H1 (cell line): Measurements from ENCODE around the gene VAV2. TPM values are rescaled to one million over a fixed set of nuclear protein-coding genes. Genes with fewer than 3 reads are reported as not detected.

Experiments used
- CTCF ChIA-PET: fragments of 300-600 bp; sonication (Branson Sonifier 250); formaldehyde crosslinking; loops from one replicate; lab custom pipeline; 2021; ENCODE audit not compliant: partially characterized antibody; lab: Charles Lee
- POLR2A ChIA-PET: fragments of 300-600 bp; sonication (Branson Sonifier 250); formaldehyde crosslinking; loops from one replicate; lab custom pipeline; 2021; ENCODE audit warnings: inconsistent platforms; ENCODE audit not compliant: partially characterized antibody; lab: Charles Lee
- DNase-seq, 2 experiments: peaks; one replicate each; pipeline versions ENCODE4 v3.0.0 to v3.0.0-alpha.2; 2010 to 2022; ENCODE audit warnings: low spot score in 2 of 2, low read depth in 1 of 2, mixed read lengths in 1 of 2
- FAIRE-seq: peaks from 2 replicates; lab custom pipeline; 2011; peaks lifted over from hg19 to GRCh38; lab: Jason Lieb, UNC
- H2AFZ ChIP-seq: 2 replicates; pipeline ENCODE4 v1.8.1; 2012; ENCODE audit warnings: low read length, inconsistent platforms
- H2AK5ac ChIP-seq: 2 replicates; pipeline ENCODE4 v1.6.1; 2013; ENCODE audit warnings: low read depth, low read length
- H2BK120ac ChIP-seq: replicated peaks from 2 replicates; pipeline ENCODE3; 2013; ENCODE audit warnings: low read depth, low read length, inconsistent platforms
- H2BK12ac ChIP-seq: 2 replicates; pipeline ENCODE4 v1.6.1; 2013; ENCODE audit warnings: low read depth, low read length
- H2BK15ac ChIP-seq: 2 replicates; pipeline ENCODE4 v1.6.1; 2013; ENCODE audit warnings: low read length
- H2BK20ac ChIP-seq: 2 replicates; pipeline ENCODE4 v1.6.1; 2013; ENCODE audit warnings: low read length
- H2BK5ac ChIP-seq: 2 replicates; pipeline ENCODE4 v1.6.1; 2013; ENCODE audit warnings: low read depth, low read length
- H3K14ac ChIP-seq: 2 replicates; pipeline ENCODE4 v1.6.1; 2013; ENCODE audit warnings: inconsistent platforms; ENCODE audit not compliant: insufficient read length
- H3K18ac ChIP-seq: 2 replicates; pipeline ENCODE4 v1.6.1; 2013; ENCODE audit warnings: low read length; ENCODE audit errors: extremely low read depth
- H3K23ac ChIP-seq: 2 replicates; pipeline ENCODE4 v1.6.1; 2013; ENCODE audit warnings: inconsistent platforms; ENCODE audit not compliant: insufficient read length
- H3K23me2 ChIP-seq: 2 replicates; pipeline ENCODE4 v1.6.1; 2013; ENCODE audit warnings: low read depth, low read length
- H3K27ac ChIP-seq: 2 replicates; pipeline ENCODE4 v1.6.1; 2011; ENCODE audit warnings: low read depth, low read length, inconsistent platforms
- H3K27me3 ChIP-seq, 4 experiments: replicated peaks in 1 of 4; 1 replicate in 1 of 4; 2 replicates in 3 of 4; pipeline versions ENCODE4 v1.6.1 to v1.8.1; 2011 to 2013; ENCODE audit warnings: low read length in 3 of 4, mild to moderate bottlenecking in 3 of 4, inconsistent platforms in 2 of 4, mixed read lengths in 2 of 4, moderate library complexity in 1 of 4; ENCODE audit not compliant: control insufficient read depth in 3 of 4, insufficient read depth in 3 of 4; ENCODE audit errors: extremely low read depth in 1 of 4
- H3K36me3 ChIP-seq, 4 experiments: 2 replicates each; pipeline versions ENCODE4 v1.6.1 to v1.8.1; 2011 to 2013; ENCODE audit warnings: mild to moderate bottlenecking in 4 of 4, low read length in 3 of 4, moderate library complexity in 2 of 4, control low read depth in 1 of 4, inconsistent platforms in 1 of 4; ENCODE audit not compliant: insufficient read depth in 4 of 4, control insufficient read depth in 2 of 4
- H3K4ac ChIP-seq: replicated peaks from 2 replicates; pipeline ENCODE3; 2013; ENCODE audit warnings: low read length, low read depth, mixed read lengths, inconsistent platforms; ENCODE audit not compliant: insufficient read length
- H3K4me1 ChIP-seq, 4 experiments: replicated peaks in 1 of 4; 1 replicate in 1 of 4; 2 replicates in 3 of 4; pipeline versions ENCODE4 v1.6.1 to v1.8.1; 2011 to 2013; ENCODE audit warnings: low read length in 3 of 4, inconsistent platforms in 2 of 4, mixed read lengths in 1 of 4; ENCODE audit not compliant: insufficient read depth in 4 of 4, control insufficient read depth in 3 of 4
- H3K4me2 ChIP-seq, 2 experiments: 2 replicates each; pipeline versions ENCODE4 v1.6.1 to v1.8.1; 2011 to 2013; ENCODE audit warnings: low read depth in 2 of 2, low read length in 2 of 2, control low read depth in 1 of 2, inconsistent platforms in 1 of 2, mild to moderate bottlenecking in 1 of 2; ENCODE audit not compliant: insufficient read depth in 1 of 2
- H3K4me3 ChIP-seq, 4 experiments: fragments of 200-600, 300-600 bp in 1 of 4; sonication (generic), shearing (Covaris generic), sonication (Bioruptor Twin) in 1 of 4; 2 replicates each; pipeline versions ENCODE4 v1.5.1 to v1.8.1; 2011 to 2016; ENCODE audit warnings: low read length in 4 of 4, low read depth in 3 of 4, control low read depth in 2 of 4, inconsistent platforms in 2 of 4, mild to moderate bottlenecking in 2 of 4, mixed read lengths in 1 of 4, moderate library complexity in 1 of 4; ENCODE audit not compliant: insufficient read depth in 2 of 4; ENCODE audit errors: extremely low read depth in 1 of 4
- H3K56ac ChIP-seq: replicated peaks from 2 replicates; pipeline ENCODE3; 2013; ENCODE audit warnings: low read depth, mild to moderate bottlenecking, mixed read lengths, low read length, inconsistent platforms; ENCODE audit not compliant: insufficient read length
- H3K79me1 ChIP-seq: 2 replicates; pipeline ENCODE4 v1.6.1; 2013; ENCODE audit warnings: low read depth, low read length, control low read depth
- H3K79me2 ChIP-seq, 2 experiments: 2 replicates each; pipeline versions ENCODE4 v1.6.1 to v1.8.1; 2012 to 2013; ENCODE audit warnings: low read length in 2 of 2, mild to moderate bottlenecking in 2 of 2, inconsistent platforms in 1 of 2; ENCODE audit not compliant: insufficient read depth in 2 of 2, control insufficient read depth in 1 of 2
- H3K9ac ChIP-seq, 4 experiments: replicated peaks in 1 of 4; 1 replicate in 1 of 4; 2 replicates in 3 of 4; pipeline versions ENCODE4 v1.6.1 to v1.8.1; 2011 to 2013; ENCODE audit warnings: low read depth in 3 of 4, low read length in 3 of 4, control low read depth in 2 of 4, mild to moderate bottlenecking in 2 of 4, moderate library complexity in 2 of 4, inconsistent platforms in 1 of 4; ENCODE audit errors: extremely low read depth in 1 of 4
- H3K9me3 ChIP-seq, 2 experiments: 2 replicates each; pipeline versions ENCODE4 v1.6.1 to v1.8.1; 2012 to 2013; ENCODE audit warnings: mild to moderate bottlenecking in 2 of 2, moderate library complexity in 2 of 2, control low read depth in 1 of 2, inconsistent platforms in 1 of 2, low read depth in 1 of 2, low read length in 1 of 2, mixed read lengths in 1 of 2; ENCODE audit not compliant: insufficient read depth in 2 of 2
- H4K20me1 ChIP-seq, 2 experiments: replicated peaks in 1 of 2; 2 replicates each; pipeline versions ENCODE3 to v1.8.1; 2011 to 2013; ENCODE audit warnings: inconsistent platforms in 2 of 2, low read length in 2 of 2, mild to moderate bottlenecking in 1 of 2; ENCODE audit not compliant: insufficient read depth in 2 of 2, control insufficient read depth in 1 of 2
- H4K5ac ChIP-seq: 2 replicates; pipeline ENCODE4 v1.6.1; 2013; ENCODE audit warnings: low read length, low read depth, mixed read lengths, inconsistent platforms; ENCODE audit not compliant: insufficient read length
- H4K8ac ChIP-seq: 2 replicates; pipeline ENCODE4 v1.8.0; 2013; ENCODE audit warnings: mild to moderate bottlenecking, moderate library complexity, low read length, inconsistent platforms; ENCODE audit not compliant: insufficient read depth; ENCODE audit errors: extremely low read depth
- H4K91ac ChIP-seq: replicated peaks from 2 replicates; pipeline ENCODE3; 2013; ENCODE audit warnings: low read length, mixed read lengths, inconsistent platforms; ENCODE audit not compliant: insufficient read length
- EGR1 ChIP-seq: IDR thresholded peaks from 2 replicates; pipeline ENCODE4 v1.6.1; 2011; ENCODE audit warnings: low read depth, low read length, borderline replicate concordance
- GABPA ChIP-seq: IDR thresholded peaks from 2 replicates; pipeline ENCODE4 v1.6.1; 2011; ENCODE audit warnings: mild to moderate bottlenecking, low read length, moderate library complexity, borderline replicate concordance; ENCODE audit not compliant: insufficient read depth
- SUZ12 ChIP-seq: fragments of 200-600 bp; sonication (generic); IDR thresholded peaks from 2 replicates; pipeline ENCODE4 v1.6.1; 2012; ENCODE audit warnings: mild to moderate bottlenecking, inconsistent platforms, low read length, moderate library complexity, mixed read lengths
- TAF1 ChIP-seq: IDR thresholded peaks from 2 replicates; pipeline ENCODE4 v1.6.1; 2011; ENCODE audit warnings: mild to moderate bottlenecking, low read depth, low read length
- WGBS, 2 experiments: shearing (Covaris generic) in 1 of 2; methylation state at CpG; one replicate each; pipeline versions ENCODE4 v1.1.6 to v1.1.7; 2013 to 2015; ENCODE audit warnings: low lambda C conversion rate in 2 of 2, mixed read lengths in 2 of 2, inconsistent platforms in 1 of 2, low coverage in 1 of 2, missing lambda C conversion rate in 1 of 2; ENCODE audit not compliant: insufficient replicate concordance in 2 of 2, insufficient coverage in 1 of 2, insufficient read length in 1 of 2; ENCODE audit errors: extremely low coverage in 1 of 2, missing lambda C conversion rate in 1 of 2; 5-methylcytosine and 5-hydroxymethylcytosine counted together
- polyA plus RNA-seq, 7 experiments: library from polyadenylated mRNA; depleted of rRNA in 3 of 7; stranded (reverse) in 5 of 7; unstranded in 2 of 7; fragments of >200 nt in 5 of 7; fragments of 200-250 nt in 2 of 7; gene quantifications; 1 replicate in 5 of 7; 2 replicates in 1 of 7; 4 replicates in 1 of 7; pipeline versions ENCODE4 v1.2.1 to v1.2.3, GENCODE V29; 2011 to 2013; ENCODE audit warnings: missing spikeins in 2 of 7, mixed read lengths in 2 of 7
- total RNA-seq: library from RNA; stranded (reverse); fragmentation: NEBNext Ultra II Directional; extraction: Animal tissue kit (Norgen Biotek cat#: 25700); gene quantifications from 2 replicates; pipeline ENCODE4 v1.2.1, GENCODE V29; 2021
- TF ChIP-seq, protein P1 (sequence below): IDR thresholded peaks from 2 replicates; pipeline ENCODE4 v1.6.1; 2011; ENCODE audit warnings: low read depth, mild to moderate bottlenecking, low read length; ENCODE audit not compliant: insufficient read depth
- TF ChIP-seq, protein P2 (sequence below), 3 experiments: IDR thresholded peaks; 1 replicate in 2 of 3; 2 replicates in 1 of 3; pipeline versions ENCODE4 v1.5.1 to v1.6.1; 2011; ENCODE audit warnings: low read length in 3 of 3, mild to moderate bottlenecking in 3 of 3, inconsistent platforms in 2 of 3, low read depth in 1 of 3, moderate library complexity in 1 of 3; ENCODE audit not compliant: insufficient read depth in 1 of 3; ENCODE audit errors: control extremely low read depth in 1 of 3

Gene VAV2
- total and polyA plus RNA-seq, 2 of the 8 experiments (the other 6 are each of a cell fraction or from before 2014, with no cell fraction given), result 13.6 to 37.6 TPM

DNA sequence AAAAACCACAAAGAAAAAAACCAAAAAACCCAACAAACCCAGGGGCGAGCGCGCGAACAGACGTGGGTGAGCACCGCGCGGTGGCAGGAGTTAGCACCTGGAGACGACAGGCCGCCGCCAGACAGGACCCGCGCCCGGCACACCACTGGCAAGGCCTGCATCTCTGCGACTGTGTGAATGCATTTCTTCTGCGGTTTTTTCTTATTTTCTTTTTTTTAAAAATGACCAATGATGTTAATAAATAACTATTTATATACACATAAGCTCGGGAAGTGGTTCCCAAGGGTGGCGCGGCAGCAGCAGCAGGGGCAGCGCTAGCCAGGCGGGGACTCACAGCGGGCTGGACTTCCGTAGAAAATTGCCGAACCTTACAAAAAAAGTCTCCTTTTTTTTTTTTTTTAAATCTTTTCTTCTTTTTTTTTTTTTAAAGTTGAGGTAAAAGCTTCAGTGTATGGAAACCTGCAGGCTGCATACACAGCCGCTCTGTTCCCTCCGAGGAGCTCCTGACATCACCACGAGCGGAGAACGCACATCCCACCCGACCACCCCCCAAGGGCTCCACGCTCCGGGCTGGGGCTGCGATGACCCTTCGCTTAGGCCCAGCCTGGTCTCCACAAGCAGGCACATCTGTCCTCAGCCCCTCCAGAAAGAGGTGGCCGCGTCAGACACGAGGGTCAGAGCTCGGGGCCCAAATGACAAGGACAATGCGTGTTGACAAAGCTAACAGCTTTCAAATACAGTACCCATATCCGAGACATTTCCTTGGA, 40.5 kb upstream of the VAV2 start:
- Histone ChIP-seq H2BK12ac (no peak overlapping the region), H3K4me3 (no peak overlapping the region), H3K27me3 (no peaks in the 10 kb centered on the region), H3K14ac (no peak overlapping the region), H2AFZ (no peak overlapping the region), H4K20me1 (peaks cover 3 to 13% of the 10 kb centered on the region in 2 experiments), H3K23me2 (no peaks in the 10 kb centered on the region), H3K23ac (no peak overlapping the region), H2BK15ac (no peak overlapping the region), H2BK5ac (no peak overlapping the region), H3K56ac (no peak overlapping the region), H2AK5ac (no peak overlapping the region), H3K4me2 (no peak overlapping the region), H3K36me3 (peaks cover 29 to 61% (median 46%) of the 10 kb centered on the region in 4 experiments), H4K8ac (no peak overlapping the region), H3K27ac (no peak overlapping the region), H3K4me1 (no peaks in the 10 kb centered on the region), H3K9ac (no peak overlapping the region), H3K79me1 (no peaks in the 10 kb centered on the region), H2BK20ac (no peak overlapping the region), H3K9me3 (no peaks in the 10 kb centered on the region), H3K18ac (no peak overlapping the region), H2BK120ac (no peak overlapping the region), H3K79me2 (no peaks in the 10 kb centered on the region), H4K91ac (no peak overlapping the region), H3K4ac (no peak overlapping the region), H4K5ac (no peak overlapping the region)
- CTCF ChIA-PET, result interaction anchor here (0.6 to 1.4 kb wide), 3 partner anchors 15 to 290 kb away, joined by 3 read pairs; no protein-coding TSS in a partner anchor
- TF ChIP-seq, protein P1, sequence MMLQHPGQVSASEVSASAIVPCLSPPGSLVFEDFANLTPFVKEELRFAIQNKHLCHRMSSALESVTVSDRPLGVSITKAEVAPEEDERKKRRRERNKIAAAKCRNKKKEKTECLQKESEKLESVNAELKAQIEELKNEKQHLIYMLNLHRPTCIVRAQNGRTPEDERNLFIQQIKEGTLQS, result no peak
- TF ChIP-seq, protein P2, sequence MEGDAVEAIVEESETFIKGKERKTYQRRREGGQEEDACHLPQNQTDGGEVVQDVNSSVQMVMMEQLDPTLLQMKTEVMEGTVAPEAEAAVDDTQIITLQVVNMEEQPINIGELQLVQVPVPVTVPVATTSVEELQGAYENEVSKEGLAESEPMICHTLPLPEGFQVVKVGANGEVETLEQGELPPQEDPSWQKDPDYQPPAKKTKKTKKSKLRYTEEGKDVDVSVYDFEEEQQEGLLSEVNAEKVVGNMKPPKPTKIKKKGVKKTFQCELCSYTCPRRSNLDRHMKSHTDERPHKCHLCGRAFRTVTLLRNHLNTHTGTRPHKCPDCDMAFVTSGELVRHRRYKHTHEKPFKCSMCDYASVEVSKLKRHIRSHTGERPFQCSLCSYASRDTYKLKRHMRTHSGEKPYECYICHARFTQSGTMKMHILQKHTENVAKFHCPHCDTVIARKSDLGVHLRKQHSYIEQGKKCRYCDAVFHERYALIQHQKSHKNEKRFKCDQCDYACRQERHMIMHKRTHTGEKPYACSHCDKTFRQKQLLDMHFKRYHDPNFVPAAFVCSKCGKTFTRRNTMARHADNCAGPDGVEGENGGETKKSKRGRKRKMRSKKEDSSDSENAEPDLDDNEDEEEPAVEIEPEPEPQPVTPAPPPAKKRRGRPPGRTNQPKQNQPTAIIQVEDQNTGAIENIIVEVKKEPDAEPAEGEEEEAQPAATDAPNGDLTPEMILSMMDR (IDR thresholded peaks at IDR 0.05; ENCODE audit: control extremely low read depth in 1 of 3, insufficient read depth in 1 of 3, low read depth in 1 of 3, low read length in 3 of 3), result no peak
- no peak for TF ChIP-seq GABPA
- TF ChIP-seq SUZ12, result no peak
- no peak for TF ChIP-seq TAF1
- TF ChIP-seq EGR1, result no peak
- POLR2A ChIA-PET, result interaction anchor here (1.3 to 1.8 kb wide), 2 partner anchors 10 to 25 kb away, joined by 3 to 5 read pairs; no protein-coding TSS in a partner anchor
- DNase-seq (no peak), FAIRE-seq (no peak)
- 91% methylated on average over 30 of the region's 40 CpGs; no CpG with 5 or more reads in 1 of the 2 experiments for WGBS, 2 experiments
